ENCODE data around the gene OPCML.

The OPCML gene

GRCh38 chr11:133414506-133414905 is 117.8 kb downstream of the OPCML start:
- DNase-seq (ENCODE audit: low read depth in 1 of 2, low spot score in 1 of 2): no peak

- DNase-seq (ENCODE audit: low read depth in 1 of 2, low spot score in 1 of 2): no peak
Observed at GRCh38 chr11:133413703-133414102, 118.6 kb downstream of the OPCML start.

GRCh38 chr11:133409799-133410198 is 122.5 kb downstream of the OPCML start:
- no peak for DNase-seq (ENCODE audit: low read depth in 1 of 2, low spot score in 1 of 2)

GRCh38 chr11:133408936-133409335 is 123.4 kb downstream of the OPCML start:
- no peak for DNase-seq (ENCODE audit: low read depth in 1 of 2, low spot score in 1 of 2)

- no peak for DNase-seq (ENCODE audit: low read depth in 1 of 2, low spot score in 1 of 2)
Observed at GRCh38 chr11:133408402-133408801, 123.9 kb downstream of the OPCML start.

- DNase-seq (ENCODE audit: low read depth in 1 of 2, low spot score in 1 of 2): no peak
Observed at GRCh38 chr11:133406489-133406888, 125.8 kb downstream of the OPCML start.

- no peak for DNase-seq (ENCODE audit: low read depth in 1 of 2, low spot score in 1 of 2)
Observed at GRCh38 chr11:133403900-133404299, 128.4 kb downstream of the OPCML start.

DNA sequence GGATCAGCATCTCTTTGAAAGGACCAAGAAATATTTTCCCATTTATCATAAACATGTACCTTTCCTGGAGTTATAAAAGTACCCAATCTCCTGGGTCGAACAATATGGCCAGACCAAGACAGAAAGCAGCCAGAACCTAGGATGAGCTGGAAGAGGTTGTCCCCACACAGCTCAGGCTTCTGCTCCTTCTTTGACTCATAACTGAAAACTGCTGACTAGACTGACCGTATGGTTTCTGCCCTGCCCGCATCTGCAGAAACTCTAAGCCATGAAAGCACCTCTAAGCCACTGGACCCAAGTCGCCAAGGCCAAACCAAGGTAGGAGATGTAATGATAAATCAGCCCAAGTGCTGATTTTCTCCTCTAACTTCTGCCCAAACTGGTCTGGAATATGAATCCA is 129.8 kb downstream of the OPCML start:
- DNase-seq (ENCODE audit: low read depth in 1 of 2, low spot score in 1 of 2): no peak

GRCh38 chr11:133399855-133400625 is 132.3 kb downstream of the OPCML start:
- DNase-seq (ENCODE audit: low read depth in 1 of 2, low spot score in 1 of 2): no peak

GRCh38 chr11:133399294-133399693 is 133.0 kb downstream of the OPCML start:
- DNase-seq (ENCODE audit: low read depth in 1 of 2, low spot score in 1 of 2): no peak

DNA sequence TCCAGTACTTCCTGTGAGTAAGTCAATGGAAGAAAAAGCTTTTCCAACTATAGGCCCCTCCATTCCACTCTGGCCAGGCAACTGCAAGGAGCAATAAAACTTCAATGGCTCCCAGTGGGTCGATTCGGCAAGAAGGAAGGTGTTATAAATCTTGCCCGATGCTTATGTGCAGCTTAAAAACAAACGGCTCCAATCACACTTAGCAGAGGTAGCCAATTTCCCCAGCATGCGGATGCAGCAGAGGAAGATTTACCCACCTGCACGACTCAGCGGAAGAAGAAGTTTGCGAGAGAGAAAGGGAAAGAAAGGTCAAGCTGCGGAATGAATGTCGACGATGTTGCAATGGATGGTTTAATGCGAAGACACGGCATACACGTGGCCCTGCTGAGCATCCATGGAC is 141.5 kb downstream of the OPCML start:
- no peak for DNase-seq (ENCODE audit: low read depth in 1 of 2, low spot score in 1 of 2)

GRCh38 chr11:133388975-133389568 is 143.2 kb downstream of the OPCML start:
- no peak for DNase-seq (ENCODE audit: low read depth in 1 of 2, low spot score in 1 of 2)

GRCh38 chr11:133388260-133388659 is 144.0 kb downstream of the OPCML start:
- DNase-seq (ENCODE audit: low read depth in 1 of 2, low spot score in 1 of 2): no peak

- no peak for DNase-seq (ENCODE audit: low read depth in 1 of 2, low spot score in 1 of 2)
Observed at GRCh38 chr11:133386852-133387251, 145.4 kb downstream of the OPCML start.

GRCh38 chr11:133386262-133386661 is 146.0 kb downstream of the OPCML start:
- DNase-seq (ENCODE audit: low read depth in 1 of 2, low spot score in 1 of 2): no peak

DNA sequence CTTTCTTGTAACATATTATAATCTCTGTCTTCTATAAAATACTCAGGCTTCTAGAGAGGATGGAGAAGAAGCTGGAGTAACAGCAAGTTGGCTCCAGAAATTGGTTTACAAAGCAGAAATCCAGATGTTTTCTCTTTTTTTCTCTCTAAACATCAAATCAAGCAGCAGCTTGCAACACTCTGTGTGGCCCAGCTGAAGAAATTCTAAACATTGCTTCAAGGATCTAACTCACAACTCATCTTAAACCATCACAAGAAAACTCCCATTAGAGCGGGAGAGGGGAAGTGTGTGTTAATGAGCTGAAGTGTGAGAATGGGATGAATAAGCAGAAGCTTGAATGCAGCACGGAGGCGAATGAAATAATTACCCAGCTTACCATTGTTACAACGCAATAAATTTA is 146.5 kb downstream of the OPCML start:
- no peak for DNase-seq (ENCODE audit: low read depth in 1 of 2, low spot score in 1 of 2)

- DNase-seq (ENCODE audit: low read depth in 1 of 2, low spot score in 1 of 2): no peak
Observed at GRCh38 chr11:133384731-133385130, 147.6 kb downstream of the OPCML start.

GRCh38 chr11:133383689-133384088 is 148.6 kb downstream of the OPCML start:
- DNase-seq (ENCODE audit: low read depth in 1 of 2, low spot score in 1 of 2): no peak

- DNase-seq (ENCODE audit: low read depth in 1 of 2, low spot score in 1 of 2): no peak
Observed at GRCh38 chr11:133383201-133383600, 149.1 kb downstream of the OPCML start.

DNA sequence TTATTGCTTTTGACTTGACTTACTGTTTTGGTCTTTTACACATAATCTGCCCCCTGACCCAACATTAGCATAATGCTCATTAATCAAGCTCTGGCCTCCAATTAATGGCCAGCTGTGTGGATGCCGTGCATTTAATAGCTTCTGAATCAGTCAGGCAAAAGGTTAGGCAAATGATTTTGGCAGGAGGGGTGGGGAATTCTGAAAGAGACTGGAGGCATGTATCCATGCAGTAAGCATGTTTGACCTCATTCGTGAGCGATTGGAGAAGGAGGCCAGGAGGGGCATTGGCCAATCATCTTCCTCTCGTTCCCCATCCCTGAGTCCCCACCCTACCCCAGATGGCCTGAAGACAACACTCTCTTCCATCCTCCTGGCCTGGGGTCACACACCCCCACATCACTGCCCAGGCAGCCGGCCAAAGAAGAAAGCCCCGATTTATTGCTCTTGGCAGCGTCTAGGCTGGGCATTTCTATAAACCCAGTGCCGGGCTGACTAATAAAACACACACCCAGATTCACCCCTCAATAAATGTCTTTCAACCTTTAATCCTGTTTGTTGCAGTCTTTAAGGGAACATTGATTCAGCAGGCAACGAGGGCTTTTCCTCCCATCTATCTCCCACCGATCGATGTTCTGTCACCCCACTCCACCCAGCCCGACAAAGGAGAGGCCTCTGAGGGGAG is 150.0 kb downstream of the OPCML start:
- DNase-seq (ENCODE audit: low read depth in 1 of 2, low spot score in 1 of 2): no peak

DNA sequence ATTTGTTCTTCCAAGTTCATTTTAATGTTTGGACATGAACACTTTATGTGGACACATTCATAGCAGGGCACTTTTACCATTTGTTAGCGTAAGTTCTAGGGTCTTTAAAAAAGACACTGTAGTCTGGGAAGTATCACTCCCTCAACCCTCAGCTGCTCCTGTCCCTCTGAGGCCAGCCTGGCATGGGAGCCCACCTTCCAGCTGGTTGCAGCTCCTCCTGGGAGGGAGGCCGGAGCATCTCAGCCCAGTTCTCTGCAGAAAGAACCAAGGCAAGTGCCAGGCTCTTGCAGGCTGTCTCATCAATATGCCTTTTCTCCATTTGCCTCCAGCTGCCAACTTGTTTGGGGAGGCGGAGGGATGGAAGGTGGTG is 150.6 kb downstream of the OPCML start:
- DNase-seq (ENCODE audit: low read depth in 1 of 2, low spot score in 1 of 2): no peak

- no peak for DNase-seq (ENCODE audit: low read depth in 1 of 2, low spot score in 1 of 2)
Observed at GRCh38 chr11:133366147-133366546, 166.2 kb downstream of the OPCML start.
